Stimulated activated CD8-positive, alpha-beta memory T cell treated with anti-CD3 and anti-CD28 coated beads, Interleukin-4, amount 100 ng/mL, for 4 hours (primary cell): ENCODE measurements around the gene NAA25.
"Not testable (repeated sequence)": the region's sequence is repeated elsewhere in the genome, so short reads cannot be mapped to it uniquely, and the experiment has no call there.

Experiments
- DNase-seq, 2 donors: peaks; one replicate each; pipeline ENCODE4 v3.0.0-alpha.2; 2020; ENCODE audit warnings: low read depth in 2 of 2, low spot score in 1 of 2

Gene NAA25

DNA sequence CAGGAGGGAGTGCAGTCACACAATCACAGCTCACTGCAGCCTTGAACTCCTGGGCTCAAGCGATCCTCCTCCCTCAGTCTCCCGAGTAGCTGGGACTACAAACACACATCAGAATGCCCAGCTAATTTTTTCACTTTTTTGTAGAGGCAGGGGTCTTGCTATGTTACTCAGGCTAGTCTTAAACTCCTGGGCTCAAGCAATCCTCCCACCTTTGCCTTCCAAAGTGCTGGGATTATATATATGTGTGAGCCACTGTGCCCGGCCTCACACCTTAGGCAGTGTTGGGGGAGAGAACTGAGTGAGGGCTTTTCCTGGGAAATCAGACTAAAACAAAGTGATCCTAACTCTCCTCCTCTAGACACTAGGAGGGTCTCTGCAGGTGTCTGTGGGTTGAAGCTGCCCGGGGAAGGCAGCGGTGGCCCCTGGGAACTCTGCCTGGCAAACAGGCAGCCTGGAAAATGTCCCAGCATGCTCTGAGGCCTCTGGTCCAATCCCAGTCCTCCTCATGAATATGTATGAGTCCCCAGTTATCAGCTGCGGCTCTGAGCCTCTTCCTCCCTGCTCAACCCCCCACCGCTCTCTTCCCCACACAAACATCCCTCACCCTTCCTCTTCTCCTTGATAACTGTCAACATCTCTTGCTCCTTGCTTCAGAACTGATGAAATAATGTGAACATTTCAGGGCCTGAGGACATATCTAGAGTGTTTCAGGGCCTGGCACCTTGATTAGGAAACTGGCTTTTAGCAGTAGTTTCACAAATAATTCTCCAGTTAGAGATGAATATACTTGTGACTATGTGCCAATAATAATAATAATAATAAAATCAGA, 7.9 kb upstream of the NAA25 start:
- DNase-seq = no peak

DNA sequence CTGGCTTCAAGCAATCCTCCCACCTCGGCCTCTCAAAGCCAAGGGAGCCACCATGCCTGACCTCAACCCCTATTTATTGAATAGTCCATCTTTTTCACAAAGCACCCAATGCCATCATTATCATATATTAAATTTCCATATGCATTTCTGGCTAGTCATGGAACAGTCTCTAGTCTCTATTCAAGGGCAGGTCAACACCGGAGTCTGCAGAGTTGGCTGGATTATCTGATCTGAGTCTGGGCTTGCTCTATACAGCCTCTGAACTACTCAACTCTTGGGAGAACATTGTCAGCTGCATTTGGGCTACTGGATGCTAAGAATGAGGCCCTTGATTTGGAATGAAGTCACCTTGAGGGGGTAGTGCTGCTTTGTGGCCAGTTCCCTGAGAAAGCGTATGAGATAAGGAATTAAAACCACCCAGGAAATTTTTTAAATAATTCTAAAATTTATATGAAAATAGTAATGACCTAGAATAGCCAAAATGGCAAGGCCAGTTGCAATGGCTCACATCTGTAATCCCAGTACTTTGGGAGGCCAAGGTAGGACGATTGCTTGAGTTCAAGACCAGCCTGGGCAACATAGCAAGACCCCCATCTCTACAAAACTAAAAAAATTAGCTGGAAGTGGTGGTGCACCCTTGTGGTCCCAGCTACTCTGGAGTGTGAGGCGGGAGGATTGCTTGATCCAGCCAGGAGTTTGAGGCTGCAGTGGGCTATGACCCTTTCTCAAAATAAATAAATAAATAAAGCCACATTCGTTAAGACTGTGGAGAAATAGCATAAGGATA, 6.9 kb upstream of the NAA25 start:
- DNase-seq = no peak

DNA sequence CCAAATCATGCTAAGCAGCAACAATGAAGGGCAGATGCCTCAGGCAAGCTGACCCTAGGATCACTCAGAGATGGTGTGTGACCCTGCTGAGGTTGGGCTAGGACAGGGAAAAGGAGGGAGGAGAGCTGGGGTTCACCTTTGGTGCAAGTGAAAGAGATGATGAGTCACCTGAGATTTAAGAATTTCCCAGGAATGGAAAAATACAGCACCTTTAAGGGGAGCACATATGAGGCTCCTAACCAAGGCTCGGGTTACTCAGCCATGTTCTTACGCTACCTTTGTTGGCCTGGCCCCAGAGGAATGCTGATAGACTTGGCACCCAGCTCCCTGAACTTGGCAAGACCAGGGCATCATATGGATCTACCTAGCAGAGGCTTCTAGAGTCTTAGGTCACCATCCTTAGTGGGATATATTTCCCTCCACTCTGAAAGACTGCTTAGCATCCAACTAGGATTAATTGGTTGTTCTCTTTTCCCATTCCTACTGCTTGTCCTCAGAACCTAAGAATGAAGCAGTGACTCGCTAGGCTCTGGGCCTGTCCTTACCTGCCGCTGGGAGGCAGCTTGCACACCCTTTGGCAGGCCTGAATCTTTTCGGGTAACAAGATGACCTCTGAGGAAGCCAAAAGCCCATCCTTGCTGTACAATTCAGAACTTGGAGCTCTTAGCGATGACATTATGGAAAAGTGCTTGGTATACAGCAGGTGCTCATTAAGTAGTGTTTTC, 4.0 kb upstream of the NAA25 start:
- no peak for DNase-seq

GRCh38 chr12:112111931-112112330, 3.3 kb upstream of the NAA25 start:
- DNase-seq = no peak

GRCh38 chr12:112110787-112111662, 2.4 kb upstream of the NAA25 start:
- not testable (repeated sequence) for DNase-seq

- no peak for DNase-seq
Measured at GRCh38 chr12:112107306-112108201, 1.0 kb downstream of the NAA25 start.

GRCh38 chr12:112105891-112106290, 2.7 kb downstream of the NAA25 start:
- no peak for DNase-seq

DNA sequence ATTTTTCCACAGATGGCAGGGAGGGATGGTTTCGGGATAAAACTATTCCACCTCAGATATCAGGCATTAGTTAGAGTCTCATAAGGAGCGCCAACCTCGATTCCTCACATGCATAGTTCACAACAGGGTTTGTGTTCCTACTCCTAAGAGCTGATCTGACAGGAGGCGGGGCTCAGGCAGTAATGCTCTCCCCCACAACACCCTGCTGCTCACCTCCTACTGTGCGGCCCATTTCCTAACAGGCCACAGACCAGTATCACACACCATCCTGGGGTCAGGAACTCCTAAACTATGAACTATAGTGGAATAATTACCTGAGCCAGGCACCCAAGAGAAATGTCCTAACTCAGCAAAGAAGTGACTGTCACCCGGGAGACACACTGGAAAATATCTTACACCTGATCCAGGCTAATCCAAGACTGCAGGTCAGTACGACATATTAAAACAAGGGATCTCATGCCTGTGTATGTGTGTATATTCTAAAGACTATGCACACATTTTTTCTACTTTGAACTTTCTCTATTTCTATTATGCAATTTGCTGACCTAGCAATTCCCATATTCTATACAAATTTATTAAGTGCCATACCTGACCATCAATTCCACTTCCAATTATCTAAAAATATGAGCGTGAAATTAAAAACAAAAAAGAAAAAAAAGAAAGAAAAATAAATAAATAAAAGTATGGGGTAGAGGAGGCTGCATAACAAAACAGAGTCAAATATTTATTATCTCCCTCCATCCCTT, 4.7 kb downstream of the NAA25 start:
- no peak for DNase-seq

DNA sequence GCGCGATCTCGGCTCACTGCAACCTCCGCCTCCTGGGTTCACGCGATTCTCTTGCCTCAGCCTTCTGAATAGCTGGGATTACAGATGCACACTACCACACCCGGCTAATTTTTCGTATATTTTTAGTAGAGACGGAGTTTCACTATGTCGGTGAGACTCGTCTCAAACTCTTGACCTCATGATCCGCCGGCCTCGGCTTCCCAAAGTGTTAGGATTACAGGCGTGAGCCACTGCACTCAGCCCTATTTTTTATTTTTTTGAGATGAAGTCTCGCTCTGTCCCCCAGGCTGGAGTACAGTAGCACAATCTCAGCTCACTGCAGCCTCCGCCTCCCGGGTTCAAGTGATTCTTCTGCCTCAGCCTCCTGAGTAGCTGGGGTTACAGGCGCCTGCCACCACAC, 5.8 kb downstream of the NAA25 start:
- not testable (repeated sequence) for DNase-seq

GRCh38 chr12:112102127-112102526, 6.5 kb downstream of the NAA25 start:
- no peak for DNase-seq

DNA sequence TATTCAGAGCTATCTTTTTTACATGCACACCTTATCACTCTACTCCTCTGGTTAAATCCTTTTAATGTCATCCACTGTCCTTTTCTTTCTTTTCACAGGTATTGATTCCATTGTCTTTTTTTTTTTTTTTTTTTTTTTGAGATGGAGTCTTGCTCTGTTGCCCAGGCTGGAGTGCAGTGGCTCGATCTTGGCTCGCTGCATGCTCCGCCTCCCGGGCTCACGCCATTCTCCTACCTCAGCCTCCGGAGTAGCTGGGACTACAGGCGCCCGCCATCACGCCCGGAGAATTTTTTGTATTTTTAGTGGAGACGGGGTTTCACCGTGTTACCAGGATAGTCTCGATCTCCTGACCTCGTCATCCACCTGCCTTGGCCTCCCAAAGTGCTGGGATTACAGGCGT, 8.1 kb downstream of the NAA25 start:
- not testable (repeated sequence) for DNase-seq

DNA sequence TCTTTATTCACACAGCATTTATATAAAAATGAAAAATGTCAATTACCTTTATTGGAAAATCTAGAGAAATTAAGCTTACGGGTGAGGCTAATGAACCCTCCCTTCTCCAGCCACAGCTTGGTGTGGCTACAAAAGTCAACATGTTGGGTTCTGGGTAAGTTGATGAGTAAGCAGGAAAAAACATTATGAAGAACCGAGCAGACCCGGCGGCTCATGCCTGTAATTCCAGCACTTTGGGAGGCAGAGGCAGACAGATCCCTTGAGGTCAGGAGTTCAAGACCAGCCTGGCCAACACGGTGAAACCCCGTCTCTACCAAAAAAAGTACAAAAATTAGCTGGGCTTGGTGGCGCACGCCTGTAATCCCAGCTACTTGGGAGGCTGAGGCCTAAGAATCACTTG, 10.9 kb downstream of the NAA25 start:
- no peak for DNase-seq

DNA sequence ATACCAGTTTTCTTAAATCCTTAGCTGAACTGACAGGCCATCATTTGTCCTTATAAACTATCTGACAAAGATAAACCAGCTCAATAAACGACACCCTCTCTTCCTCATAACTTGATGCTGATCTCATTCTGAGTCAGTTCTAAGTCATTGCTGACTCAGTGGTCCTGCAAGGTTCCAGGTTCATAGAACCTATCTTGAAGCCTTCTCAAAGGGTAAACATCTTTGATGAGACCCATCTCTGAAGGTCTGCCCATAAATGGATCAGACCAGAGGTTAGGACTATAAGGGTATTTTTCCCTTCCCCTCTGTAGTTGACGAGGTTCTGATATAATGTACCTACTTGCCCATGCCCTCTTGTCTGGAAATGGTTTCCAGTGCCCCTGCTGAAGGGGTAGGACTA, 11.9 kb downstream of the NAA25 start:
- no peak for DNase-seq

DNA sequence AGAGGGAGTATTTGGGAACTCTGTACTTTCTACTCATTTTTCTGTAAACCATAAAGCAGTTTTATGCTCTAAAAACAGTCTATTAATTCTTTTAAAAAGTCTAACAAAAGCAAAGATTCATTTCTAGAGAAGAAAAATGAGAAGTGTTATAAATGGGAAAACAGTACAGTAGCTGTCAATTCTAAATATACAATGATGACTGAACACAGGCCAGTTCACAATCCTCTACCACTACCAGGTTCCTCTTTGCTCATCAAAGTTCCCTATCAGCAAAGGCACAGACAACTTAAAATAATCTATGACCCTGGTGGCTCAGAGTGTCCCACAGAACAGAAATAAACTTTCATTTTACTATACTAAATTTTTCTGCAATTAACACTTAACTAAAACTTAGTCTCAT, 12.5 kb downstream of the NAA25 start:
- no peak for DNase-seq

GRCh38 chr12:112091563-112091962, 17.0 kb downstream of the NAA25 start:
- DNase-seq = no peak

DNA sequence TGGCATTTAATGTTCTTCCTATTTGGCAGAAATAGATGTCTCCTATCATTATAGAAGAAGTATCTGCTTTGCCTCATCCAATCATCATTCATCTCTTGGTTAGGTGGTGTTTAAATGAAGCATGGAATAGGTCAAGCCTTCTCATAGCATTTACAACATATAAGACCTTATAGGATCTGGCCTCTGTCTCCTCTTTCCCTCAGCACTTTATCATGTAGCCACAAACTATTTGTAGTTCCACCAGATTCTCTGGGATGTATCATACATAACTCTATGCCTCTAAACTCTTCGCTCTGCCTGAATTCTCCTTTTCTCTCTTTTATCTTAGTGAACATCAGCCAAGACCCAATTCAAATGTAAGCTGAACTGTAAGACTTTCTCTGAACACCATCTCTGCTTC, 20.7 kb downstream of the NAA25 start:
- no peak for DNase-seq

GRCh38 chr12:112087055-112087850, 21.3 kb downstream of the NAA25 start:
- DNase-seq = no peak

- no peak for DNase-seq
Measured at GRCh38 chr12:112066566-112066965, 42.0 kb downstream of the NAA25 start.
